Activated CD4-positive, alpha-beta T cell treated with anti-CD3 and anti-CD28 coated beads, Interleukin-2, Interleukin-6, amounts not matched to agents 100 ng/mL and 50 ng/mL, durations not matched to agents 16 hours and 8 hours (primary cell): ENCODE measurements around the gene MYO1B.

Source experiments
- DNase-seq: peaks from one replicate; pipeline ENCODE4 v3.0.0-alpha.2; 2020

Gene MYO1B

GRCh38 chr2:191474464-191474863 is 229.3 kb downstream of the MYO1B start:
- no peak for DNase-seq
